AG20443 (cell line): ENCODE data around the gene DMWD.

ENCODE experiments used
- DNase-seq: peaks from one replicate; pipeline ENCODE4 v3.0.0; 2012; ENCODE audit warnings: low spot score, mixed read lengths

DMWD gene

DNA sequence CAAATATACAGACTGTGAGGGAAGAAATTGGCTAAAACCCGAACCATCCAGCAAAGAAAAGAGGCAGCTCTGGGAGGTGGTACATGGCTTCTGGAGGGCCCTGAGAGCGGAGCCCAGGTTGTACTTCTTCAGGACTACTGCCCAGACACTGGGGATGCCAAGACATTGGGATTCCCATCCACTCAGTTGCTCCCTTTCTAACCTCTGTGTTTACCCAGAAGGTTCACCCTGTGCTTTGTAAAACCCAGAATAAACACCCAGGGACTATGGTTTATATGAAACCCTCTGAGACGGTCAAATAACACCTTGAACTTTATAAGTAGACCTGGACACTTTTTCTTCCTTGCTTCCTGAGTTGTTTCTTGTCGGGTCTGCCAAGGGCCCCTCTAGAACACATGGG lies 49.7 kb downstream of the DMWD start:
- DNase-seq: no peak

DNA sequence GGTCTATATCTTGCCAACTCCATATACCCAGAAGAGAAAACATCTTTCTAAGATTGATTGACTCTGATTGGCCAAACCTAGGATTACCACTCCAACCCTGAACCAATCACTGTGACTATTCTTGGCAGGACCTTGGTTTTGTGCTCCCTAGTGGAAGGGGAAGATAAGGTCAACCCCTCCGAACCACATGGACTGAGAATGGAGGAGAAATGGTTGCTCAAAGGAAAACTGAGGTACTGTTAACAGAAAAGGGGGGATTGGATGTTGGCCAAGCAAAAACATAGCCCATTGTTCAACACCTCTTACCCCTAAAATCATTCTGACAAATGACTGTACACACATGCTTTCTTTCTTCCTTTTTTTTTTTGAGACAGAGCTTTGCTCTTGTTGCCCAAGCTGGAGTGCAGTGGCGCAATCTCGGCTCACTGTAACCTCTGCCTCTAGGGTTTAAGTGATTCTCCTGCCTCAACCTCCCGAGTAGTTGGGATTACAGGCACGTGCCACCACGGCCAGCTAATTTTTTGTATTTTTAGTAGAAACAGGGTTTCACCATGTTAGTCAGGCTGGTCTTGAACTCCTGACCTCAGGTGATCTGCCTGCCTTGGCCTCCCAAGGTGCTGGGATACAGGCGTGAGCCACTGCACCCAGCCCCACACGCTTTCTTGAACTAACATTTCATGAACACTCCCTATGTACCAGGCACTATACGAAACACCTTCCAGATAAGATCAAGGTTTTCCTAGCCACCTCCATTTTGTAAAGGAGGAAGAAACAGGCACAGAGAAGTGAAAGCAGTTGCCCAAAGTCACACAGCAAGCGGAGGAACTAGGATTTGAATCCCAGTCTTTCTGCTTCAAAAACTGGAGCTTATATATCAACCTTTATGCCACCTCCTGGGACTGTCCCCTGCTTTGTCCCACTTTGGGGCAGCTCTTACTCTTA lies 52.9 kb downstream of the DMWD start:
- DNase-seq: no peak

DNA sequence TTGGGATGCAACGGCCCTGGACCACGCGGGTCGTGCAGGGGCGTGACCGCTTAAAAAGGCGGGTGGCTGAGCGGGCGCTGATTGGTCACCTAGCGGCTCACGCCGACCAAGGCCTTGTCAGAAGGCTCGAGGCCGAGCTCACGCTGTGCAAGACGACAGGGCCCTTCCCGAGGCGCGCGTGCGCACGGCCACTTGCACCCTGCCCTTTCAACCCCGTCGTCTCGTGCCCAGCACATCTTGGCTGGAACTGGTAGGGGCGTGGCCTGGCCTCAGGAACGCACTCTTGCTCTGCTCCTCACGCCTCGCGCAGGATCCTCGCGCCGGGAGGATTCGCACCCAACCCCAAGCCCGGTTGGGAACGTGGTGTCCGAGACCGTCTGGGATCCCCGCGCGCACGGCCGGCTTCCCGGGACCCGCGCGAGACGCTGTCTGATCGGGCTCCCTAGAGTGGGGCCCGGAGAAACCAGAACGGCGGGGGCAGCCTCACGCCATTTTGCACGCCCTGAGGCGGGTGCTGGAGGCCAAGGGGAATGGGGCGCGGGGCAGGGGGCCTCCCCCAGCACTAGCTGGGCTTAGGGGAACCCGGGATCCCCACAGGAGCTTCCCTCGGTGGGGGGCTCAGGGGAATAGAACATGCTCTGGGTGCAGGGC lies 59.4 kb downstream of the DMWD start, which contains the start of gene MEIOSIN:
Gene MEIOSIN (plus strand): TSS at position 280 of the 651 bp plus-strand sequence. CDS start 1,938 bp downstream, outside the sequence.
- no peak for DNase-seq
